Posterior cingulate gyrus (tissue), 11 donors: ENCODE results near the gene USP46.

Experiments
- DNase-seq, 10 donors: peaks; one replicate each; pipeline versions ENCODE4 v3.0.0 to v3.0.0-alpha.2; 2020 to 2021; ENCODE audit warnings: mixed read lengths in 3 of 10
- intact Hi-C: fragments of 100-400 bp; cut with DNase I; formaldehyde crosslinking; loops from one replicate; pipeline ENCODE4 v1.15.1; 2023

The USP46 gene

DNA sequence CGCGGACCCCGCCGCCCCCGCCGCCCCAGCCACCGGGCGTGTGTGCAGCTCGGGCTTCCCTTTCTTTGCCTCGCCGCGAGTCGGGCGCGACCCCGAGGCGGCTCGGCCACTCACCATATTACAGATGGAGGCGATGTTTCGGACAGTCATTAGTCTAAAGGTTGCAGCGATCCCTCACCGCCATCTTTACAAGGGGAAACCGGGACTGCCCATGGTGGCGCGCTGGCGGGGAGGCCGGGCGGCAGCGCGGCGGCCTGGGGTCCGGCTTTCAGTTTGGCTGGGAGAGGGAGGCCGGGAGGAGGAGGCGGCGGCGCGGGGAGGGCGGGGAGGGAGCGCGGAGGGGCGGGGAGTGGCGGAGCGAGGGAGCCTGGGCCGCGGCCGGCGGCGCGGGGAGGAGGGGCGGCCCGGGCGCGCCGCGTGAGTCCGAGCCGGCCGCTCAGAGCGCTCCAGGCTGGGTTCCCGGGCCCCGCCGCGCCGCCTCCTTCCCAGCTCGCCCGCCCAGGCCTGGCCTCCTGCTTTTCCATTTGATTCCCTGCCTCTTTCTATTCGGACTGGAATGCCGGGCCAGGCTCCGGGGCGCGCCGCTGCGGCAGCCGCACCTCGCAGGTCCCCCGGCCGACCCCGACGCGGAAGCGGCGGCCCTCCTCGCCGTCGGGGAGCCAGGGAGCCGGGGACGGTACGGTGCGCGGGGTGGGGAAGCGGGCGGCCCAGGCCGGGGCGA, at the start of gene USP46:
TSS of gene USP46 (minus strand) at position 301 of the 721 bp plus-strand sequence. CDS start at position 150, 151 bp downstream.
- peak; percentile 50 to 94 (median 66) for DNase-seq
- intact Hi-C loops, result loop anchor here (1.0 kb wide), 1 partner anchor 53 kb away; no protein-coding TSS in a partner anchor

DNA sequence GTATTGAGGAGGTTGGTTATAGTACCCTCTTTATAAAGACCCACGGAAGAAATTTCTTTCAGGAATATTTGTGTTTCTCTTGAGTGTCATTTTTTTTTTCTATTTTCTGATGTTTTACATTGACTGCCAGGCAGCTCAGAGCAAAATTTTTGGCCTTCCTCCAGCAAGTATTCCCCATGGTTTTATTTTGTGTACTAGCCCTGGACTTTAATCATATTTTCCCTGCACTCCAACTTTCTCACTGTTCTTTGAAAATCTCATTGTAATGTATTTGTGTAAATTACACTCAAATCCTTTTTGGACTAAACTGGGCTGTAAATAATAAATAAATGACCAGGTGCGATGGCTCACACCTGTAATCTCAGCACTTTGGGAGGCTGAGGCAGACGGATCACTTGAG, 45.6 kb upstream of the USP46 start:
- no peak for DNase-seq
- intact Hi-C loops, result no loop called here

DNA sequence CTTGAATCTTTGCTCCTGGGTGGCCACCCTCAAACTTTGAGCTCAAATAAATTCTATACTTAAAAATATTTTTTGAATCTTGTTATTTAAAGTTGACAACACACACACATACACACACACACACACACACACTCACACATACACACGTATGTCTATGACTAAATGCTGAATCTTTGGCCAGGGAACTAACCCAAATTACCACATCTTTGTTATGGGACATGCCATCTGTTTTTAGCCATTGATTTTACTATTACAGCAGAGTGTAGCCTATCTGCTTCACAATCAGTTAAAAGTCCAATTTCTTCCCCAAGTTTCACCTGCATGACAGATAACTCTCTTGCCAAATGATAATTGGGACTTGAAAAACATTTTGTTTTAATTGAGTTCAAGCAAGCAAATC, 45.0 kb upstream of the USP46 start:
- DNase-seq, result no peak
- intact Hi-C loops, result no loop called here

GRCh38 chr4:52701207-52701606, 42.1 kb upstream of the USP46 start:
- intact Hi-C loops, result no loop called here
- no peak for DNase-seq

DNA sequence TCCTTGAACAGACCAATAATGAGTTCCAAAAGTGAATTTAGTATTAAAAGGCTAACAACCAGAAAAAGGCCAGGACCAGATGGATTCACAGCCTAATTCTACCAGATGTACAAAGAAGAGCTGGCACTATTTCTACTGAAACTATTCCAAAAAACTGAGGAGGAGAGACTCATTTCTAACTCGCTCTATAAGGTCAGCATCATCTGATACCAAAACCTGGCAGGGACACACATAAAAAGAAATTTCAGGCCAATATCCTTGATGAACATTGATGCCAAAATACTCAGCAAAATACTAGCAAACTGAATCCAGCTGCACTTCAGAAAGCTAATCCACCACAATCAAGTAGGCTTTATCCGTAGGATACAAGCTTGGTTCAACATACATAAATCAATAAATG, 35.8 kb upstream of the USP46 start:
- intact Hi-C loops, result no loop called here
- DNase-seq, result no peak

DNA sequence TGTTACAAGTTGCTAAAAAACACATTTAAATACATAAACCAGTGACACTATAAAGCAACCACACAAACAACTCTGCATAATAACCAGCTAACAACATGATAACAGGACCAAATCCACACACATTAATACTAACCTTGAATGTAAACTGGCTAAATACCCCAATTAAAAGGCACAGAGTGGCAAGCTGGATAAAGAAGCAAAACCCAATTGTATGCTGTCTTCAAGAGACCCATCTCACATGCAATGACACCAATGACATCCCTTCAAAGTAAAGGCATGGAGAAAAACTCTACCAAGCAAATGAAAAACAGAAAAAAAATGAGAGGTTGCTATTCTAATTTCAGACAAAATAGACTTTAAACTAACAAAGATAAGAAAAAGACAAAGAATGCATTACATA, 34.4 kb upstream of the USP46 start:
- no peak for DNase-seq
- intact Hi-C loops, result no loop called here

GRCh38 chr4:52689096-52689495, 30.0 kb upstream of the USP46 start:
- intact Hi-C loops, result no loop called here

DNA sequence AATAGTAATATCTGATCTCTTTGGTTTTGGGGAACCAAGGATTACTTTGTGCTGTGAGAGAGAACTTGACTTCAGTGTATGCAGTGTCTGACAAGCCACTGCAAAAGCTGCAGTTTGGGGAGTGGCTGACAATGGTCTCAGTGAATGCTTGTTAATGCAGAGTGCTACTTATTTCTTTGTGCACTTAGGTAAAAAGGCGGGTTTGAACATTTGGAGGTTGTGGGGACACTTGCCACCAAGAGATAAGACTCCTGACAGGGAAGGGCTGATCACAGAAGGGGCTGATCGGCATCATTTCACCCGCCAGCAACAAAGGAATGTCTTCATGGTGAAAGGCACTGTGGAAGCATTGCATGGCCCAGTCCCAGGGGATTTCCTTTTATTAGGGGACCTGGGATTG, 28.6 kb upstream of the USP46 start:
- no peak for DNase-seq
- intact Hi-C loops, result no loop called here

More at GRCh38 chr4:52689096-52689495, 30.0 kb upstream of the USP46 start:
- DNase-seq, result no peak

DNA sequence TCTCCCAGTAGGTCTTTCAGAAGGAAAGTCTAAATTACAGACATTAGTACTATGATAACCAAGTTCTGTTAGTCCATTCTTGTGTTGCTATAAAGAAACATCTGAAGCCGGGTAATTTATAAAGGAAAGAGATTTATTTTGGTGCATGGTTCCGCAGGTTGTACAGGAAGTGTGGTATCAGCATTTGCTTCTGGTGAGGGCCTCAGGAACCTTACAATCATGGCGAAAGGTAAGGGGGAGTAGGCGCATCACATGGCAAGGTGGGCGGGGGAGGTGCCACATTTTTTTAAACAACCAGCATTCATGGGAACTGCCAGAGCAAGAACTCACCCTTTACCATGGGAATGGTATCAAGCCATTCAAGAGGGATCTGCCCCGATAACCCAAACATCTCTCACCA, 26.2 kb upstream of the USP46 start:
- intact Hi-C loops, result no loop called here
- DNase-seq, result no peak

- no peak for DNase-seq
- intact Hi-C loops, result no loop called here
Measured at GRCh38 chr4:52684896-52685295, 25.8 kb upstream of the USP46 start.

DNA sequence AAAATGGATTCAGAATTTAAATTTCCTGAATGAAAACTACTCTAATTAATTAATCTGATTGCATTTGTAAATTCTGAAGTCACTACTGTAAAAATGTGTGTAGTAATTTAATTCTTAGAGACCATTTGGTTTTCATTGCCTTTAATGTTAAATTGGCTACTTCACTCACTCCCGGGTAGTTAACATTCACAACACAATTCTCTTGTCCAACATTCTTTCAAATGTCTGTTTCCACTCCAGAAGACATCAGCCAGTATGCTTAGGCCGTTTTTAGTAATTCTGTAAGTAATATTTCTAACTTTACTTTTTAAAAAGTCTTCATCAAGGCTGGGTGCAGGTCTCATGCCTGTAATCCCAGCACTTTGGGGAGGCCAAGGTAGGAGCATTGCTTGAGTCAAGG, 21.3 kb upstream of the USP46 start:
- DNase-seq, result no peak
- intact Hi-C loops, result no loop called here

GRCh38 chr4:52676536-52676935, 17.4 kb upstream of the USP46 start:
- intact Hi-C loops, result no loop called here
- no peak for DNase-seq

- no peak for DNase-seq
Measured at GRCh38 chr4:52675111-52675510, 16.0 kb upstream of the USP46 start.

GRCh38 chr4:52670739-52671138, 11.6 kb upstream of the USP46 start:
- intact Hi-C loops, result no loop called here
- no peak for DNase-seq

More at GRCh38 chr4:52675111-52675510, 16.0 kb upstream of the USP46 start:
- intact Hi-C loops, result no loop called here

DNA sequence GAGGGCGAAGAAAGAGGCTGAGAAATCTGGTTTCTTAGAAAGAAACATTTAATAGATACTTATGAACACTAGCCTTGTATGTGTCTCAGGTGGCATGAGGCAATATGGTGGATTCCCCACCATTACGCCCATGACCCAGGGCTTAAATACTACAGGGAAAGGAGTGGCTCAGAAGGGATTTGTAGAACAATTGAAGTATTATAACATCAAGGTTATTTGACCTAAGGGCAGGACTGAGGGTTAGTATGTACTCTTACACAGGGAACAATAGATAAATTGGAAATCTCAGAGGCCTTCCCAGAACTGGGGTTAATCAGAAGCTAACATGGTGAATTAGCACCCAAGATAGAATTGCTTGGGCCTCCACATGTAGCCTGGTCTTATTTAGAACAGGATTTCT, 11.0 kb upstream of the USP46 start:
- no peak for DNase-seq
- intact Hi-C loops, result no loop called here

- DNase-seq, result no peak
- intact Hi-C loops, result no loop called here
Measured at GRCh38 chr4:52665592-52665991, 6.5 kb upstream of the USP46 start.

GRCh38 chr4:52664479-52664878, 5.4 kb upstream of the USP46 start:
- intact Hi-C loops, result no loop called here
- DNase-seq, result no peak

- intact Hi-C loops, result no loop called here
- DNase-seq, result no peak
Measured at GRCh38 chr4:52661966-52662690, 3.0 kb upstream of the USP46 start.

- DNase-seq, result no peak
- intact Hi-C loops, result no loop called here
Measured at GRCh38 chr4:52660643-52661042, 1.5 kb upstream of the USP46 start.

DNA sequence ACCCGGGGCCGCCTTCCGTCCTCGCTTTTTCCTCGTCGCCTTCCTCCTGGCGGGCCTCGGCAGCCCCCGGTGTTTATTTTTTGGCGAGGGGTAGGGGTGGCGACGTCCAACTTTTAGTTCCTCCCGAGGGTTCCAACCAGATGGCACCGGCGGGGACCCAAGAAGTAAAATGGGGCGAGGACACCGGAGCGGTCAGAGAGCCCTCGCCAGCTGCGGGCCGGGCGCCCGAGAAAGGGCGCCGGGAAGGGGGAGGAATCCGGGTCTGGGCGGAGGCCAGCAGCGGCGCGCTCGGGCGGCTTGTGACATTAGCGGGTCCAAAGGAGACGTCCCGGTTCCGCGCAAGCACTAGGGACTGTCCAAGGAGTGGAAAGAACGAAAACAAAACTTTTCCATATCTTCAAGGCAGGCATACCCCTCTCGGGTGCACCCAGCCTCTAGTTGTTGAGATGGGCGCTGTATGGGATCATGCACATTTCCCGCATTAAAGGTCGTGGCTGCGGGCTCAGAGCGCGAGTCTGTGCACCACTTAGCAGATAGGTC, 691 bp upstream of the USP46 start:
- DNase-seq, result peak; percentile 22 to 90 (median 54)
- intact Hi-C loops, result loop anchor here (1.0 kb wide), 1 partner anchor 53 kb away; no protein-coding TSS in a partner anchor

- intact Hi-C loops, result no loop called here
- DNase-seq, result peak in 2 of 10 donors; percentile 9 to 15
Measured at GRCh38 chr4:52658641-52659000, 480 bp downstream of the USP46 start.
